GM21723 (cell line): ENCODE data around the gene GLB1L3.
"Not testable (repeated sequence)": the region's sequence is repeated elsewhere in the genome, so short reads cannot be mapped to it uniquely, and the experiment has no call there.

Source experiments
- ATAC-seq: cut with Tn5 transposase; IDR thresholded peaks from one replicate; pipeline ENCODE4 v1.9.1; 2021; ENCODE audit warnings: mild to moderate bottlenecking, moderate library complexity; ENCODE audit not compliant: unreplicated experiment

GLB1L3 gene

GRCh38 chr11:134273317-134273712, 2.9 kb upstream of the GLB1L3 start:
- no peak for ATAC-seq

GRCh38 chr11:134275188-134275533, 1.0 kb upstream of the GLB1L3 start:
- no peak for ATAC-seq

- no peak for ATAC-seq
These were observed 410 bp downstream of the GLB1L3 start for GRCh38 chr11:134276396-134277182.

- no peak for ATAC-seq
These were observed 1.2 kb downstream of the GLB1L3 start for GRCh38 chr11:134277183-134278001.

GRCh38 chr11:134278356-134278755, 2.2 kb downstream of the GLB1L3 start:
- no peak for ATAC-seq

GRCh38 chr11:134281635-134282034, 5.5 kb downstream of the GLB1L3 start:
- ATAC-seq: not testable (repeated sequence)

GRCh38 chr11:134282121-134283045, 6.2 kb downstream of the GLB1L3 start:
- no peak for ATAC-seq

- no peak for ATAC-seq
These were observed 7.5 kb downstream of the GLB1L3 start for GRCh38 chr11:134283461-134284230.

GRCh38 chr11:134284349-134284748, 8.2 kb downstream of the GLB1L3 start:
- not testable (repeated sequence) for ATAC-seq

- no peak for ATAC-seq
These were observed 11.4 kb downstream of the GLB1L3 start for GRCh38 chr11:134287561-134287960.

GRCh38 chr11:134288486-134288885, 12.3 kb downstream of the GLB1L3 start:
- ATAC-seq: no peak

GRCh38 chr11:134289167-134289566, 13.0 kb downstream of the GLB1L3 start:
- no peak for ATAC-seq

- no peak for ATAC-seq
These were observed 13.6 kb downstream of the GLB1L3 start for GRCh38 chr11:134289789-134290188.

GRCh38 chr11:134290646-134291045, 14.5 kb downstream of the GLB1L3 start:
- no peak for ATAC-seq

- ATAC-seq: no peak
These were observed 15.0 kb downstream of the GLB1L3 start for GRCh38 chr11:134291196-134291595.

GRCh38 chr11:134292661-134293060, 16.5 kb downstream of the GLB1L3 start:
- no peak for ATAC-seq

- no peak for ATAC-seq
These were observed 17.2 kb downstream of the GLB1L3 start for GRCh38 chr11:134293119-134294113.

- no peak for ATAC-seq
These were observed 18.5 kb downstream of the GLB1L3 start for GRCh38 chr11:134294664-134295063.

- no peak for ATAC-seq
These were observed 36.0 kb downstream of the GLB1L3 start for GRCh38 chr11:134312223-134312622.
